Endothelial cell (in vitro differentiated cells): ENCODE data around the gene FNIP2. TPM values are rescaled to one million over a fixed set of nuclear protein-coding genes. Genes with fewer than 3 reads are reported as not detected.
"Not testable (repeated sequence)": the region's sequence is repeated elsewhere in the genome, so short reads cannot be mapped to it uniquely, and the experiment has no call there.

ENCODE experiments used
- DNase-seq: peaks from one replicate; pipeline ENCODE4 v3.0.0; 2021; ENCODE audit warnings: low spot score
- H3K27ac Mint-ChIP-seq: one replicate; pipeline ENCODE4 v1.8.0; 2021; ENCODE audit warnings: mixed read lengths, inconsistent platforms; ENCODE audit not compliant: unreplicated experiment
- H3K27me3 Mint-ChIP-seq: one replicate; pipeline ENCODE4 v1.8.0; 2021; ENCODE audit warnings: mild to moderate bottlenecking, moderate library complexity, mixed read lengths, inconsistent platforms; ENCODE audit not compliant: unreplicated experiment
- H3K36me3 Mint-ChIP-seq: one replicate; pipeline ENCODE4 v1.8.0; 2021; ENCODE audit warnings: mild to moderate bottlenecking, low read depth, mixed read lengths, inconsistent platforms; ENCODE audit not compliant: unreplicated experiment
- H3K4me1 Mint-ChIP-seq: one replicate; pipeline ENCODE4 v1.8.0; 2021; ENCODE audit warnings: mild to moderate bottlenecking, mixed read lengths, inconsistent platforms; ENCODE audit not compliant: unreplicated experiment
- H3K4me3 Mint-ChIP-seq: one replicate; pipeline ENCODE4 v1.8.0; 2021; ENCODE audit warnings: mild to moderate bottlenecking, mixed read lengths, inconsistent platforms; ENCODE audit not compliant: unreplicated experiment
- H3K9me3 Mint-ChIP-seq: one replicate; pipeline ENCODE4 v1.8.0; 2021; ENCODE audit warnings: mixed read lengths, inconsistent platforms; ENCODE audit not compliant: unreplicated experiment
- total RNA-seq: library from RNA; stranded (reverse); fragmentation: NEBNext Ultra II Directional; extraction: Animal tissue kit (Norgen Biotek cat#: 25700); gene quantifications from one replicate; pipeline ENCODE4 v1.2.1, GENCODE V29; 2021; ENCODE audit not compliant: unreplicated experiment
- TF ChIP-seq, protein P1 (sequence below): fragments of 200-600 bp; sonication (generic); IDR thresholded peaks from one replicate; pipeline ENCODE4 v1.5.0; 2021; ENCODE audit warnings: antibody characterized with exemption; ENCODE audit not compliant: unreplicated experiment

FNIP2 gene
- total RNA-seq, 1 donor from 2014 or later: 34.3 TPM

DNA sequence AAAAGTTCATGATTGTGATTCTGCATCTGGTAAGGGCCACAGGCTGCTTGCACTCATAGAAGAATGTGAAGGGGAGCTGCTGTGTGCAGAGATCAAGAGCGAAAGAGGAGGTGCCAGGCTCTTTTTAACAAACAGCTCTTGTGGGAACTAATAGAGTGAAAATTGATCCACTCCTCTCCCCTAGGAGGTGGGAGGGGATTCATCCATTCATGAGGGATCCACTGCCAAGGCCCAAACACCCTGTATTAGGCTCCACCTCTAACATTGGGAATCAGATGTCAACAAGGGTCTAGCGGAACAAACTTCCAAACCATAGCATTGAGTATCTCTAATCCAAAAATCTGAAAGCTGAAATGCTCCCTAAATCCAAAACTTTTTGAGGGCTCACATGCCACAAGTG is 29.2 kb upstream of the FNIP2 start:
- Mint-ChIP-seq H3K4me3 (no peak overlapping the region), H3K9me3 (no peaks in the 10 kb centered on the region), H3K27ac (no peak overlapping the region), H3K4me1 (no peaks in the 10 kb centered on the region), H3K27me3 (no peaks in the 10 kb centered on the region), H3K36me3 (no peaks in the 10 kb centered on the region)
- DNase-seq: no peak
- TF ChIP-seq, protein P1, sequence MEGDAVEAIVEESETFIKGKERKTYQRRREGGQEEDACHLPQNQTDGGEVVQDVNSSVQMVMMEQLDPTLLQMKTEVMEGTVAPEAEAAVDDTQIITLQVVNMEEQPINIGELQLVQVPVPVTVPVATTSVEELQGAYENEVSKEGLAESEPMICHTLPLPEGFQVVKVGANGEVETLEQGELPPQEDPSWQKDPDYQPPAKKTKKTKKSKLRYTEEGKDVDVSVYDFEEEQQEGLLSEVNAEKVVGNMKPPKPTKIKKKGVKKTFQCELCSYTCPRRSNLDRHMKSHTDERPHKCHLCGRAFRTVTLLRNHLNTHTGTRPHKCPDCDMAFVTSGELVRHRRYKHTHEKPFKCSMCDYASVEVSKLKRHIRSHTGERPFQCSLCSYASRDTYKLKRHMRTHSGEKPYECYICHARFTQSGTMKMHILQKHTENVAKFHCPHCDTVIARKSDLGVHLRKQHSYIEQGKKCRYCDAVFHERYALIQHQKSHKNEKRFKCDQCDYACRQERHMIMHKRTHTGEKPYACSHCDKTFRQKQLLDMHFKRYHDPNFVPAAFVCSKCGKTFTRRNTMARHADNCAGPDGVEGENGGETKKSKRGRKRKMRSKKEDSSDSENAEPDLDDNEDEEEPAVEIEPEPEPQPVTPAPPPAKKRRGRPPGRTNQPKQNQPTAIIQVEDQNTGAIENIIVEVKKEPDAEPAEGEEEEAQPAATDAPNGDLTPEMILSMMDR: no peak

DNA sequence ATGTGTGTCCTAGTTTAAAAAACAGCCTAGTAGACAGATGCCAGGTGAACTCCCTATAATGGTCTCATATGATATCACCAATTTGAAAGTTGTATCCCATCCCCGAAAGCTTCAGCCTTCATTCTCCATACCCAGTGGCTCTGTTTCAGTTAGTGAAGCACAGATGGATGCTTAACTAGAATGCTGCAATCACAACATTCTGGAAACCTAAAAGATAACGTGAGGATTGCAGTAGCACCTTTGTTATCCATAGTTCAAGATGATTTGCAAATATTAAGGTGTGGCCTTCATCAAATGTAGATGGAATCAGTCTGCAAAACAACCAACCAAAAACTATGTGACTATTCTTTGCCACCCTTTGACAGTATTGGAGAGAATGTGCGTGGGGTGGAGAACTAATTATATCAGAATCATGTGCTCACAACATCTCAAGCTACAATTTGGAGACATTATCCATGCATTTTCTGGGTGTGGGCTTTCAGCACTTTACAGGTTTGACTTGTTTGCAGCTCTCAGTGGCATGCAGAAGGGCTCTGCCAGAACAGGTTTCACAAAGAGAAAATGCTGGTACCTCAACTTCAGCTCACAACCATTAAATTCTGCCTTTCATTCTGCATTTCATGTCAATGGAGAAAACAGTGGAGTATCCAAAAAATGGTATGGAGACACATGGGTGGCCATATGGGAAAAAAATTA is 27.4 kb upstream of the FNIP2 start:
- no peak overlapping the region for H3K27ac Mint-ChIP-seq
- H3K27me3 Mint-ChIP-seq: no peaks in the 10 kb centered on the region
- no peaks in the 10 kb centered on the region for H3K9me3 Mint-ChIP-seq
- no peak overlapping the region for H3K4me3 Mint-ChIP-seq
- no peaks in the 10 kb centered on the region for H3K4me1 Mint-ChIP-seq
- H3K36me3 Mint-ChIP-seq: no peaks in the 10 kb centered on the region
- no peak for DNase-seq
- TF ChIP-seq, protein P1: no peak

DNA sequence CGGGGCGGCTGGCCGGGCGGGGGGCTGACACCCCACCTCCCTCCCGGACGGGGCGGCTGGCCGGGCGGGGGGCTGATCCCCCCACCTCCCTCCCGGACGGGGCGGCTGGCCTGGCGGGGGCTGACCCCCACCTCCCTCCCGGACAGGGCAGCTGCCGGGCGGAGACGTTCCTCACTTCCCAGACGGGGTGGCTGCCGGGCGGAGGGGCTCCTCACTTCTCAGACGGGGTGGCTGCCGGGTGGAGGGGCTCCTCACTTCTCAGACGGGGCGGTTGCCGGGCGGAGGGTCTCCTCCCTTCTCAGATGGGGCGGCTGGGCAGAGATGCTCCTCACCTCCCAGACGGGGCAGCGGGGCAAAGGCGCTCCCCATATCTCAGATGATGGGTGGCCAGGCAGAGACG is 22.3 kb upstream of the FNIP2 start:
- not testable (repeated sequence) for H3K4me3 Mint-ChIP-seq, DNase-seq, H3K27me3 Mint-ChIP-seq, H3K4me1 Mint-ChIP-seq, H3K27ac Mint-ChIP-seq, H3K36me3 Mint-ChIP-seq, H3K9me3 Mint-ChIP-seq

DNA sequence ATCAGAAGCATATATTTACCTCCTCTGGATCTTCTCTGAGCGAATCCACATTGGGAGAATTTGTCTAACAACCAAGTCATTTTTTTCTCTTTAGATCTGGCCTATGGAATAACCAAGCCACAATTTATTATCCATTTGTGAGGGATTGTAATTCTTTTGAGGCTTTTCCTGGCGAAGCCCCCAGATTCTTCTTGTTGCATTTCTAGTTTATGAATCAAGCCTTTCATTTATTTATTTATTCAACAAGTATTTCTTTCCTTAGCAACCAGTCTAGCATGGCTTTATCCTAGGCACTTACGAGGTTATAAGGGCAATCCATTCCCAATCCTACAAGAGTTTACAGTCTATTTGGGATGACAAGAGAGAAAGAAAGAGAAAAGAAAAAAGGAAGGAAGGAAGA is 18.4 kb upstream of the FNIP2 start:
- H3K4me1 Mint-ChIP-seq: no peaks in the 10 kb centered on the region
- no peak overlapping the region for H3K4me3 Mint-ChIP-seq
- H3K27ac Mint-ChIP-seq: no peak overlapping the region
- H3K9me3 Mint-ChIP-seq: no peaks in the 10 kb centered on the region
- no peaks in the 10 kb centered on the region for H3K36me3 Mint-ChIP-seq
- no peak for DNase-seq
- TF ChIP-seq, protein P1: no peak
- no peaks in the 10 kb centered on the region for H3K27me3 Mint-ChIP-seq

DNA sequence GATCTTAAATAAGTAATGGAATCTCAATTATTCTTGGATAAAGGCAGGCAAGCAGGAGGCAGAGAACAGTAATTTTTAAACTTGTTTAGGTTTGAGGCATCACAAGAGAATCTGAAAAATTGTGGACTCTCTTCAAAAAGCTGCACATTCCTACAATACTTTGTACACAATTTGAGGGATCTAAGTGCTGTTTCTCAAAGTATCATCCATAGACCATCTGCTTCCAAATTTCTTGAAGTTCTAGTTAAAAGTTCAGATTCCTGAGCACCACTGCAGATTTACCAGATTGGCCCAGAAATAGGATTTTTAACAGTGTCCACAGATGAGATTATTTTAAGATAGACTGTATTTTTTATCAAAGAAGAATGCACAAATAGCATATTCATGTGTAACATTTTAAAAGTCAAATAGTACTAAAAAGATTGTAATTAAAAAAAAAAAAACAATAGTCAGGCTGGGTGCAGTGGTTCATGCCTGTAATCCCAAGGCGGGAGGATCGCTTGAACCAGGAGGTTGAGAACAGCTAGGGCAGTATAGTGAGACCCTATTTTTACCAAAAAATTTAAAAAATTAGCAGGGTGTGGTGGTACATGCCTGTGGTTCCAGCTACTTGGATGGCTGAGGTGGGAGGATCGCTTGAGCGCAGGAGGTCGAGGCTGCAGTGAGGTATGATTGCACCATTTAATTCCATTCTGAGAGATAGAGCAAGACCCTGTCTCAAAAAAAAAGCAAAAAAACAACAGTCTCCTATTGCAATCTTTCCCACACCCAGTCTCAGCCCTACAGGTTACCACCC is 14.2 kb upstream of the FNIP2 start:
- Mint-ChIP-seq H3K27ac (no peak overlapping the region), H3K4me1 (no peaks in the 10 kb centered on the region), H3K36me3 (no peaks in the 10 kb centered on the region), H3K9me3 (no peaks in the 10 kb centered on the region), H3K4me3 (no peak overlapping the region), H3K27me3 (no peaks in the 10 kb centered on the region)
- DNase-seq: no peak
- TF ChIP-seq, protein P1: no peak

DNA sequence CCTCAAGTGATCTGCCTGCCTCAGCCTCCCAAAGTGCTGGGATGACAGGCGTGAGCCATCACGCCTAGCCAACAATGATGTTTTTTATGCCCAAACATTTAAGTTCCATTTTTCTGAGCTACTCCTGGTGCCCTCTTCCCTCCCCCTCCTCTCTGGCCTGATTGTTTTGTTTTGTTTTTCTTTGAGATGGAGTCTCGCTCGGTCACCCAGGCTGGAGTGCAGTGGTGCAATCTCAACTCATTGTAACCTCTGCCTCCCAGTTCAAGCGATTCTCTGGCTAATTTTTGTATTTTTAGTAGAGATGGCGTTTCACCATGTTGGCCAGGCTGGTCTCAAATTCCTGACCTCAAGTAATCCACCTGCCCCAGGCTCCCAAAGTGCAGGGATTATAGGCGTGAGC is 13.0 kb upstream of the FNIP2 start:
- H3K36me3 Mint-ChIP-seq, H3K27ac Mint-ChIP-seq, DNase-seq, H3K4me3 Mint-ChIP-seq, H3K27me3 Mint-ChIP-seq, H3K4me1 Mint-ChIP-seq, H3K9me3 Mint-ChIP-seq: not testable (repeated sequence)
